Ramos (cell line): ENCODE data around the gene TM2D3.

Experiments used
- in situ Hi-C: fragments of 300-500 bp; cut with MboI; formaldehyde crosslinking; loops from one replicate; pipeline ENCODE4 v1.14.3; 2022; ENCODE audit warnings: low sequenced_read_pairs; ENCODE audit not compliant: unreplicated experiment

Gene TM2D3

GRCh38 chr15:101652098-101652785 lies at the start of gene TM2D3:
Gene TM2D3, minus strand, starts transcription at chr15:101652381. Its CDS starts 20 bp downstream, at chr15:101652361.
- in situ Hi-C loops, result no loop called here

- in situ Hi-C loops, result no loop called here
Observed at GRCh38 chr15:101698314-101698713, 46.1 kb upstream of the TM2D3 start.

- in situ Hi-C loops, result no loop called here
Observed at GRCh38 chr15:101697488-101697887, 45.3 kb upstream of the TM2D3 start.

- in situ Hi-C loops, result no loop called here
Observed at GRCh38 chr15:101696829-101697228, 44.6 kb upstream of the TM2D3 start.

- in situ Hi-C loops, result no loop called here
Observed at GRCh38 chr15:101694261-101694660, 42.1 kb upstream of the TM2D3 start.

GRCh38 chr15:101692801-101693598 lies 40.8 kb upstream of the TM2D3 start:
- in situ Hi-C loops, result no loop called here

- in situ Hi-C loops, result no loop called here
Observed at GRCh38 chr15:101689901-101690300, 37.7 kb upstream of the TM2D3 start.

- in situ Hi-C loops, result no loop called here
Observed at GRCh38 chr15:101686718-101687117, 34.5 kb upstream of the TM2D3 start.

- in situ Hi-C loops, result no loop called here
Observed at GRCh38 chr15:101684877-101685276, 32.7 kb upstream of the TM2D3 start.

GRCh38 chr15:101684384-101684783 lies 32.2 kb upstream of the TM2D3 start:
- in situ Hi-C loops, result no loop called here

- in situ Hi-C loops, result no loop called here
Observed at GRCh38 chr15:101679806-101680205, 27.6 kb upstream of the TM2D3 start.

GRCh38 chr15:101676921-101677329 lies 24.7 kb upstream of the TM2D3 start:
- in situ Hi-C loops, result no loop called here

GRCh38 chr15:101675796-101676582 lies 23.8 kb upstream of the TM2D3 start:
- in situ Hi-C loops, result no loop called here

- in situ Hi-C loops, result no loop called here
Observed at GRCh38 chr15:101675015-101675414, 22.8 kb upstream of the TM2D3 start.

- in situ Hi-C loops, result no loop called here
Observed at GRCh38 chr15:101672298-101672697, 20.1 kb upstream of the TM2D3 start.

GRCh38 chr15:101669744-101670143 lies 17.6 kb upstream of the TM2D3 start:
- in situ Hi-C loops, result no loop called here

- in situ Hi-C loops, result no loop called here
Observed at GRCh38 chr15:101667881-101668280, 15.7 kb upstream of the TM2D3 start.

GRCh38 chr15:101664303-101664913 lies 12.2 kb upstream of the TM2D3 start:
- in situ Hi-C loops, result no loop called here

- in situ Hi-C loops, result no loop called here
Observed at GRCh38 chr15:101662203-101662602, 10.0 kb upstream of the TM2D3 start.

- in situ Hi-C loops, result no loop called here
Observed at GRCh38 chr15:101660005-101660404, 7.8 kb upstream of the TM2D3 start.
